ENCODE data around the gene FNDC3A.

- TF ChIP-seq POLR2AphosphoS5 (IDR thresholded peaks at IDR 0.05) (peak; percentile 6 to 84 (median 76)), CTCF (IDR thresholded peaks at IDR 0.05) (peak in 1 of 5 experiments; percentile 14), POLR2A (IDR thresholded peaks at IDR 0.05) (peak; percentile 88), EP300 (IDR thresholded peaks at IDR 0.05; ENCODE audit: low read depth) (no peak)
Observed at GRCh38 chr13:48975856-48976575, at the start of gene FNDC3A.

All from transverse colon (tissue), 4 donors.